GM12878 (cell line): ENCODE results near the gene ARRDC5. TPM values are rescaled to one million over a fixed set of nuclear protein-coding genes. Genes with fewer than 3 reads are reported as not detected.

ENCODE experiments used
- BACH1 ChIP-seq: fragments of 450-650 bp; IDR thresholded peaks from 2 replicates; pipeline ENCODE4 v1.6.1; 2017; ENCODE audit warnings: mild to moderate bottlenecking, borderline replicate concordance
- BCL11A ChIP-seq: IDR thresholded peaks from 2 replicates; pipeline ENCODE4 v1.6.1; 2011; ENCODE audit warnings: low read depth, low read length
- BMI1 ChIP-seq: fragments of 450-650 bp; IDR thresholded peaks from 2 replicates; pipeline ENCODE4 v1.6.1; 2016; ENCODE audit warnings: mild to moderate bottlenecking, moderate library complexity, borderline replicate concordance
- CBX5 ChIP-seq: sonication (generic); IDR thresholded peaks from 2 replicates; pipeline ENCODE4 v1.6.1; 2016; ENCODE audit warnings: low read depth, moderate library complexity, mild to moderate bottlenecking, inconsistent platforms
- CEBPB ChIP-seq, 2 experiments: fragments of 150-350 bp in 1 of 2; IDR thresholded peaks; 2 replicates each; pipeline ENCODE4 v1.6.1; 2012 to 2014; ENCODE audit warnings: low read depth in 2 of 2, low read length in 2 of 2, borderline replicate concordance in 1 of 2, inconsistent platforms in 1 of 2
- FOS ChIP-seq: IDR thresholded peaks from 3 replicates; pipeline ENCODE4 v1.6.1; 2011; ENCODE audit warnings: borderline replicate concordance; ENCODE audit not compliant: insufficient read length; ENCODE audit errors: extremely low read depth
- HDAC2 ChIP-seq: fragments of 200-600 bp; sonication (generic); IDR thresholded peaks from 2 replicates; pipeline ENCODE4 v1.6.1; 2017
- IRF5 ChIP-seq: fragments of 450-650 bp; IDR thresholded peaks from 2 replicates; pipeline ENCODE4 v1.6.1; 2017; ENCODE audit warnings: borderline replicate concordance
- STAT1 ChIP-seq: fragments of 450-650 bp; conservative IDR thresholded peaks from 2 replicates; pipeline ENCODE4 v1.6.1; 2014; ENCODE audit warnings: antibody characterized with exemption, mild to moderate bottlenecking
- TBL1XR1 ChIP-seq: IDR thresholded peaks from 2 replicates; pipeline ENCODE4 v1.6.1; 2012; ENCODE audit warnings: low read depth, low read length, improper control_type of control experiment
- WRNIP1 ChIP-seq: IDR thresholded peaks from 2 replicates; pipeline ENCODE4 v1.6.1; 2011; ENCODE audit warnings: low read depth, low read length, improper control_type of control experiment, borderline replicate concordance
- ZBTB40 ChIP-seq: fragments of 450-650 bp; IDR thresholded peaks from 2 replicates; pipeline ENCODE4 v1.6.1; 2016; ENCODE audit warnings: mild to moderate bottlenecking, moderate library complexity, borderline replicate concordance
- ZNF217 ChIP-seq: fragments of 450-650 bp; IDR thresholded peaks from 2 replicates; pipeline ENCODE4 v1.6.1; 2017; ENCODE audit warnings: antibody characterized with exemption, mild to moderate bottlenecking
- polyA plus RNA-seq, 11 experiments: library from polyadenylated mRNA; depleted of rRNA in 4 of 11; unstranded in 6 of 11; stranded (reverse) in 5 of 11; fragments of >200 nt; fragmentation: Nextera tagmentation in 4 of 11; fragmentation: Illumina TruSeq in 1 of 11; extraction: Ambion mirVana in 4 of 11; extraction: Trizol in 1 of 11; gene quantifications; 1 replicate in 1 of 11; 2 replicates in 10 of 11; pipeline versions ENCODE4 v1.2.1 to v1.2.3, GENCODE V29; 2011 to 2016; ENCODE audit warnings: inconsistent platforms in 2 of 11, missing spikeins in 2 of 11, low read depth in 1 of 11
- total RNA-seq, 4 experiments: library from RNA; depleted of rRNA in 3 of 4; stranded (reverse); fragments of >200 nt in 3 of 4; fragmentation: Illumina TruSeq in 1 of 4; extraction: Trizol in 1 of 4; gene quantifications; 2 replicates each; pipeline versions ENCODE4 v1.2.1 to v1.2.3, GENCODE V29; 2013 to 2021
- TF ChIP-seq, protein P1 (sequence below): fragments of 450-650 bp; IDR thresholded peaks from 2 replicates; pipeline ENCODE4 v1.6.1; 2017; ENCODE audit warnings: mild to moderate bottlenecking, moderate library complexity
- TF ChIP-seq, protein P2 (sequence below): fragments of 450-650 bp; IDR thresholded peaks from 2 replicates; pipeline ENCODE4 v1.6.1; 2017; ENCODE audit warnings: mild to moderate bottlenecking, moderate library complexity

ARRDC5 gene
- total and polyA plus RNA-seq, 10 of the 15 experiments (the other 5 are each of a cell fraction or from before 2014, with no cell fraction given): 0.03 to 0.38 (median 0.12) TPM; not detected in 2

DNA sequence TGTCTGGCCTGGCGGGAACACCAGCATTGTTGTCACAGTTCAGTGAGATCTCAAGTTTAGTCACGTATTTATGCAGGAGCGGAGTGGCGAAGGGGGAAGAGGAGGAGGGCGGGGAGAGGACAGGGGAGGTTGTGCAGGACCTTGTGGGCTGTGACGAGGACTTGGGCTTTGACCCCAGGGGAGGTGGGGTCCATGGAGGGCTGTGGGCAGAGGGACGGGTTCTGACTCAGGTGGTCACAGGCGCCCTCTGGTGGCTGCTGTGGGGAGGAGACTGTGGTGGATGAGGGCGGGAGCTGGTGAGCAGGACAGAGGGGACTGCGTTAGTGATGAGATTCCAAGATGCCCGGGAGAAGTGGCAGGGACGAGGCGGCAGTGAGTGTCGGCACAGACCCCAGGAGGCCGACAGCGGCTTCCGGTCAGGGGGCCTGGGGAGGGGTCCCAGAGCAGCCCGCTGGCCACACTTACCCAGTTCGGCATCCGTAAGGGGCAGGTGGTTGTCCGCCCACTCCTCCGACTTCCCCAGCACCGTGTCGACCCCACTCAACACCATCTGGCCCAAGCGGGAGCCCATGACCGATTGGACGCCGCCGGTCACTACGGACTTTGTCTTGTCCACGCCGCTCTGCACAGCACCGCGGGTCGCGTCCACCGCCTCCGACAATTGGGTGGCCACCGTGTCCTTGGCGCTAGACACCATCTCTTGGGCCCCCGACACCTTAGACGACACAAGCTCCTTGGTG lies 51.0 kb downstream of the ARRDC5 start (continued):
- TF ChIP-seq WRNIP1 (no peak), BCL11A (no peak), STAT1 (no peak), ZNF217 (no peak), TBL1XR1 (no peak), BMI1 (no peak), CBX5 (no peak), FOS (no peak), HDAC2 (no peak), BACH1 (no peak), IRF5 (no peak), ZBTB40 (no peak), CEBPB (IDR thresholded peaks at IDR 0.05; ENCODE audit: borderline replicate concordance in 1 of 2, low read depth in 2 of 2, low read length in 2 of 2) (no peak)
- TF ChIP-seq, protein P1, sequence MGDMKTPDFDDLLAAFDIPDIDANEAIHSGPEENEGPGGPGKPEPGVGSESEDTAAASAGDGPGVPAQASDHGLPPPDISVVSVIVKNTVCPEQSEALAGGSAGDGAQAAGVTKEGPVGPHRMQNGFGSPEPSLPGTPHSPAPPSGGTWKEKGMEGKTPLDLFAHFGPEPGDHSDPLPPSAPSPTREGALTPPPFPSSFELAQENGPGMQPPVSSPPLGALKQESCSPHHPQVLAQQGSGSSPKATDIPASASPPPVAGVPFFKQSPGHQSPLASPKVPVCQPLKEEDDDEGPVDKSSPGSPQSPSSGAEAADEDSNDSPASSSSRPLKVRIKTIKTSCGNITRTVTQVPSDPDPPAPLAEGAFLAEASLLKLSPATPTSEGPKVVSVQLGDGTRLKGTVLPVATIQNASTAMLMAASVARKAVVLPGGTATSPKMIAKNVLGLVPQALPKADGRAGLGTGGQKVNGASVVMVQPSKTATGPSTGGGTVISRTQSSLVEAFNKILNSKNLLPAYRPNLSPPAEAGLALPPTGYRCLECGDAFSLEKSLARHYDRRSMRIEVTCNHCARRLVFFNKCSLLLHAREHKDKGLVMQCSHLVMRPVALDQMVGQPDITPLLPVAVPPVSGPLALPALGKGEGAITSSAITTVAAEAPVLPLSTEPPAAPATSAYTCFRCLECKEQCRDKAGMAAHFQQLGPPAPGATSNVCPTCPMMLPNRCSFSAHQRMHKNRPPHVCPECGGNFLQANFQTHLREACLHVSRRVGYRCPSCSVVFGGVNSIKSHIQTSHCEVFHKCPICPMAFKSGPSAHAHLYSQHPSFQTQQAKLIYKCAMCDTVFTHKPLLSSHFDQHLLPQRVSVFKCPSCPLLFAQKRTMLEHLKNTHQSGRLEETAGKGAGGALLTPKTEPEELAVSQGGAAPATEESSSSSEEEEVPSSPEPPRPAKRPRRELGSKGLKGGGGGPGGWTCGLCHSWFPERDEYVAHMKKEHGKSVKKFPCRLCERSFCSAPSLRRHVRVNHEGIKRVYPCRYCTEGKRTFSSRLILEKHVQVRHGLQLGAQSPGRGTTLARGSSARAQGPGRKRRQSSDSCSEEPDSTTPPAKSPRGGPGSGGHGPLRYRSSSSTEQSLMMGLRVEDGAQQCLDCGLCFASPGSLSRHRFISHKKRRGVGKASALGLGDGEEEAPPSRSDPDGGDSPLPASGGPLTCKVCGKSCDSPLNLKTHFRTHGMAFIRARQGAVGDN: peak; percentile 29; the same call in 1 of the 2 replicates
- TF ChIP-seq, protein P2, sequence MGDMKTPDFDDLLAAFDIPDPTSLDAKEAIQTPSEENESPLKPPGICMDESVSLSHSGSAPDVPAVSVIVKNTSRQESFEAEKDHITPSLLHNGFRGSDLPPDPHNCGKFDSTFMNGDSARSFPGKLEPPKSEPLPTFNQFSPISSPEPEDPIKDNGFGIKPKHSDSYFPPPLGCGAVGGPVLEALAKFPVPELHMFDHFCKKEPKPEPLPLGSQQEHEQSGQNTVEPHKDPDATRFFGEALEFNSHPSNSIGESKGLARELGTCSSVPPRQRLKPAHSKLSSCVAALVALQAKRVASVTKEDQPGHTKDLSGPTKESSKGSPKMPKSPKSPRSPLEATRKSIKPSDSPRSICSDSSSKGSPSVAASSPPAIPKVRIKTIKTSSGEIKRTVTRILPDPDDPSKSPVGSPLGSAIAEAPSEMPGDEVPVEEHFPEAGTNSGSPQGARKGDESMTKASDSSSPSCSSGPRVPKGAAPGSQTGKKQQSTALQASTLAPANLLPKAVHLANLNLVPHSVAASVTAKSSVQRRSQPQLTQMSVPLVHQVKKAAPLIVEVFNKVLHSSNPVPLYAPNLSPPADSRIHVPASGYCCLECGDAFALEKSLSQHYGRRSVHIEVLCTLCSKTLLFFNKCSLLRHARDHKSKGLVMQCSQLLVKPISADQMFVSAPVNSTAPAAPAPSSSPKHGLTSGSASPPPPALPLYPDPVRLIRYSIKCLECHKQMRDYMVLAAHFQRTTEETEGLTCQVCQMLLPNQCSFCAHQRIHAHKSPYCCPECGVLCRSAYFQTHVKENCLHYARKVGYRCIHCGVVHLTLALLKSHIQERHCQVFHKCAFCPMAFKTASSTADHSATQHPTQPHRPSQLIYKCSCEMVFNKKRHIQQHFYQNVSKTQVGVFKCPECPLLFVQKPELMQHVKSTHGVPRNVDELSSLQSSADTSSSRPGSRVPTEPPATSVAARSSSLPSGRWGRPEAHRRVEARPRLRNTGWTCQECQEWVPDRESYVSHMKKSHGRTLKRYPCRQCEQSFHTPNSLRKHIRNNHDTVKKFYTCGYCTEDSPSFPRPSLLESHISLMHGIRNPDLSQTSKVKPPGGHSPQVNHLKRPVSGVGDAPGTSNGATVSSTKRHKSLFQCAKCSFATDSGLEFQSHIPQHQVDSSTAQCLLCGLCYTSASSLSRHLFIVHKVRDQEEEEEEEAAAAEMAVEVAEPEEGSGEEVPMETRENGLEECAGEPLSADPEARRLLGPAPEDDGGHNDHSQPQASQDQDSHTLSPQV: no peak
